AG04449 (cell line): ENCODE measurements around the gene KATNA1.

Source experiments
- CTCF ChIA-PET: fragments of 350-600 bp; formaldehyde crosslinking; extraction: SDS; loops from one replicate; lab custom pipeline; 2021; ENCODE audit warnings: antibody characterized with exemption; lab: Yijun Ruan, JAX
- POLR2A ChIA-PET: fragments of 400-600, 350-600 bp; formaldehyde crosslinking; extraction: SDS; loops from one replicate; lab custom pipeline; 2020; ENCODE audit warnings: antibody characterized with exemption, inconsistent platforms; lab: Yijun Ruan, JAX
- DNase-seq: peaks from one replicate; pipeline ENCODE4 v3.0.0-alpha.2; 2010; ENCODE audit warnings: low read depth, low spot score
- H3K4me3 ChIP-seq: 2 replicates; pipeline ENCODE4 v1.5.1; 2011; ENCODE audit warnings: low read depth, mild to moderate bottlenecking, control low read depth, low read length
- TF ChIP-seq, protein P1 (sequence below): IDR thresholded peaks from one replicate; pipeline ENCODE4 v1.5.1; 2011; ENCODE audit warnings: mild to moderate bottlenecking, moderate library complexity, low read length, control low read depth, inconsistent platforms; ENCODE audit not compliant: insufficient read depth; ENCODE audit errors: missing control alignments

Gene KATNA1

GRCh38 chr6:149559389-149559788 lies 89.1 kb downstream of the KATNA1 start:
- CTCF ChIA-PET, result no interaction called here
- no peak for DNase-seq
- TF ChIP-seq, protein P1, sequence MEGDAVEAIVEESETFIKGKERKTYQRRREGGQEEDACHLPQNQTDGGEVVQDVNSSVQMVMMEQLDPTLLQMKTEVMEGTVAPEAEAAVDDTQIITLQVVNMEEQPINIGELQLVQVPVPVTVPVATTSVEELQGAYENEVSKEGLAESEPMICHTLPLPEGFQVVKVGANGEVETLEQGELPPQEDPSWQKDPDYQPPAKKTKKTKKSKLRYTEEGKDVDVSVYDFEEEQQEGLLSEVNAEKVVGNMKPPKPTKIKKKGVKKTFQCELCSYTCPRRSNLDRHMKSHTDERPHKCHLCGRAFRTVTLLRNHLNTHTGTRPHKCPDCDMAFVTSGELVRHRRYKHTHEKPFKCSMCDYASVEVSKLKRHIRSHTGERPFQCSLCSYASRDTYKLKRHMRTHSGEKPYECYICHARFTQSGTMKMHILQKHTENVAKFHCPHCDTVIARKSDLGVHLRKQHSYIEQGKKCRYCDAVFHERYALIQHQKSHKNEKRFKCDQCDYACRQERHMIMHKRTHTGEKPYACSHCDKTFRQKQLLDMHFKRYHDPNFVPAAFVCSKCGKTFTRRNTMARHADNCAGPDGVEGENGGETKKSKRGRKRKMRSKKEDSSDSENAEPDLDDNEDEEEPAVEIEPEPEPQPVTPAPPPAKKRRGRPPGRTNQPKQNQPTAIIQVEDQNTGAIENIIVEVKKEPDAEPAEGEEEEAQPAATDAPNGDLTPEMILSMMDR, result no peak
- POLR2A ChIA-PET, result no interaction called here
- no peak overlapping the region for H3K4me3 ChIP-seq

- ChIA-PET CTCF (no interaction called here), POLR2A (no interaction called here)
- TF ChIP-seq, protein P1, result no peak
Measured at GRCh38 chr6:149558029-149558428, 90.5 kb downstream of the KATNA1 start.

DNA sequence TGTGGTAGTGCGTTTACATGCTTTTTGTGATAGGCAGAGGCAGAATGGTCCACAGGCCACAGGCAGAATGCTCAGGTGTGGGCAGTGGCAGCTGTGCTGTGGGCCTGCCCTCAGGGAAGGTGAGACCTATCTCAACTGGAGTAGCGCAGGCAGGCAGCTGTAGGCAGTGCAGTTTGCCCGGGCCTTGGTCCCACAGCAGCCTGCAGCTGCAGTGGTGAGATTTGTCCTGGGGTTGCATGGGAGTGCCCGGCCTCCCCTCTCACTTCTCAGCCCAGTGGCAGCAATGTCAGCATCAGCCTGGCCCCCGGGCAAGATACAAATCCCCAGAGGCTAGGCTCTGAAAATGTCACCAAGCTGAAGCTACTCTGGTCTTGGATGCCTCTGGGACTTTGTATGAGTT lies 96.6 kb downstream of the KATNA1 start:
- TF ChIP-seq, protein P1, result no peak
- POLR2A ChIA-PET, result no interaction called here
- H3K4me3 ChIP-seq, result no peak overlapping the region
- no peak for DNase-seq
- CTCF ChIA-PET, result interaction anchor here (1.5 kb wide), 1 partner anchor 14 kb away, joined by 6 read pairs; the partner anchor contains the start of gene GINM1

More at GRCh38 chr6:149558029-149558428, 90.5 kb downstream of the KATNA1 start:
- no peak overlapping the region for H3K4me3 ChIP-seq
- no peak for DNase-seq

- H3K4me3 ChIP-seq, result peak within 1 kb of the TSS; percentile 94
- TF ChIP-seq, protein P1, result peak; percentile 62
- CTCF ChIA-PET, result interaction anchor here (0.9 to 4.7 kb wide), 8 partner anchors 11 to 519 kb away, joined by 3 to 34 read pairs (median 3); no protein-coding TSS in a partner anchor
- DNase-seq, result peak; percentile 56
- POLR2A ChIA-PET, result interaction anchor here (1.0 to 1.6 kb wide), 2 partner anchors 19 to 171 kb away, joined by 3 to 4 read pairs; no protein-coding TSS in a partner anchor
Measured at GRCh38 chr6:149545754-149546471, 102.6 kb downstream of the KATNA1 start, which contains the start of gene PPIL4. TSS of gene PPIL4 (minus strand) at chr6:149546043. CDS start at chr6:149546005, 38 bp downstream.

- peak overlapping the region; percentile 94 for H3K4me3 ChIP-seq
- no peak for DNase-seq
- ChIA-PET POLR2A (interaction anchor here (1.0 to 1.6 kb wide), 2 partner anchors 18 to 172 kb away, joined by 3 to 4 read pairs; no protein-coding TSS in a partner anchor), CTCF (interaction anchor here (0.9 to 4.7 kb wide), 10 partner anchors 10 to 518 kb away, joined by 3 to 34 read pairs (median 3); no protein-coding TSS in a partner anchor)
- TF ChIP-seq, protein P1, result no peak
Measured at GRCh38 chr6:149545258-149545753, 103.2 kb downstream of the KATNA1 start.
